GM19395 (cell line): ENCODE measurements around the gene TRIM66.

Source experiments
- ATAC-seq: cut with Tn5 transposase; IDR thresholded peaks from one replicate; pipeline ENCODE4 v1.9.1; 2021; ENCODE audit warnings: mild to moderate bottlenecking, moderate library complexity; ENCODE audit not compliant: unreplicated experiment

TRIM66 gene

GRCh38 chr11:8614497-8614896 lies 68.0 kb downstream of the TRIM66 start:
- no peak for ATAC-seq

- no peak for ATAC-seq
These were observed 69.4 kb downstream of the TRIM66 start for GRCh38 chr11:8613036-8613435.

GRCh38 chr11:8612522-8612921 lies 69.9 kb downstream of the TRIM66 start:
- ATAC-seq: no peak

GRCh38 chr11:8610532-8611116 lies 71.8 kb downstream of the TRIM66 start:
- no peak for ATAC-seq

- no peak for ATAC-seq
These were observed 73.8 kb downstream of the TRIM66 start for GRCh38 chr11:8608652-8609051.

- no peak for ATAC-seq
These were observed 76.4 kb downstream of the TRIM66 start for GRCh38 chr11:8605971-8606563.

GRCh38 chr11:8604078-8604723 lies 78.3 kb downstream of the TRIM66 start:
- peak; percentile 88 for ATAC-seq

- ATAC-seq: peak; percentile 32
These were observed 78.8 kb downstream of the TRIM66 start for GRCh38 chr11:8603696-8604077.

GRCh38 chr11:8601376-8602133 lies 80.9 kb downstream of the TRIM66 start:
- ATAC-seq: no peak

- no peak for ATAC-seq
These were observed 84.0 kb downstream of the TRIM66 start for GRCh38 chr11:8598506-8598905.

GRCh38 chr11:8597182-8597581 lies 85.3 kb downstream of the TRIM66 start:
- ATAC-seq: no peak

GRCh38 chr11:8596504-8597046 lies 85.9 kb downstream of the TRIM66 start:
- ATAC-seq: no peak

- ATAC-seq: peak; percentile 95
These were observed 88.2 kb downstream of the TRIM66 start, which contains the start of gene STK33 for GRCh38 chr11:8593935-8594909. TSS of gene STK33 (minus strand) at chr11:8594228. CDS start at chr11:8474905, 119,323 bp downstream.

- ATAC-seq: peak; percentile 17
These were observed 89.0 kb downstream of the TRIM66 start for GRCh38 chr11:8593455-8593854.

GRCh38 chr11:8587915-8588314 lies 94.5 kb downstream of the TRIM66 start:
- no peak for ATAC-seq

GRCh38 chr11:8586805-8587204 lies 95.7 kb downstream of the TRIM66 start:
- ATAC-seq: no peak

GRCh38 chr11:8586184-8586583 lies 96.3 kb downstream of the TRIM66 start:
- no peak for ATAC-seq

- no peak for ATAC-seq
These were observed 98.0 kb downstream of the TRIM66 start for GRCh38 chr11:8584511-8584910.

- ATAC-seq: no peak
These were observed 98.4 kb downstream of the TRIM66 start for GRCh38 chr11:8584082-8584481.

GRCh38 chr11:8581300-8581699 lies 101.2 kb downstream of the TRIM66 start:
- ATAC-seq: no peak
